ENCODE measurements around the gene BLVRB. TPM values are rescaled to one million over a fixed set of nuclear protein-coding genes. Genes with fewer than 3 reads are reported as not detected.

Gene BLVRB
- total and polyA plus RNA-seq, 9 of the 15 experiments (the other 6 are each of a cell fraction or from before 2014, with no cell fraction given): 81.1 to 749 (median 331) TPM

DNA sequence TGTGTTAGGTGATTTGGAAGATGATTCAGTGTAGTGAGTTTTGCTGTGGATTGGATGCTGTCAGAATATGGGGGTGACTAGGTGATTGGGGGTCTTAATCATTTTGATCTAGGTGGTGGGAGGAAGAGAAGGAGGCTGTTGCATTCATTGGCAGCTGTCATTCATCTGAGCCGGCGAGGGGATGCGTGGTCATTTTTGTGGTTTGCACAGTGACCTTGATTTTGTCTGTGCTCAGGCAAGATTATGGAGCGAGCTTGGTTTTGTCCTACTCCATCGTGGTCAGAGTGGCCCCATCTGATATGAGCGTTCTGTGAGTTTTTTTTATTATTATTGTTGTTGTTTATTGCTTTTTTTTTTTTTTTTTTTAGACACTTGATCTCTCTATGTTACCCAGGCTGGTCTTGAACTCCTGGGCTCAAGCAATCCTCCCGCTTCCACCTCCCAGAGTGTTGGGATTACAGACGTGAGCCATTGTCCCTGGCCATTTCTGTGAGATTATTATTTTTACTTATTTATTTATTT, 43.3 kb upstream of the BLVRB start (continued):
- TF ChIP-seq NCOA2 (IDR thresholded peaks at IDR 0.05; ENCODE audit: partially characterized antibody in 2 of 2) (no peak), ZSCAN29 (IDR thresholded peaks at IDR 0.05) (no peak), MTA2 (IDR thresholded peaks at IDR 0.05; ENCODE audit: low read depth) (no peak), RBM22 (IDR thresholded peaks at IDR 0.05; ENCODE audit: low read depth, low read length, poor library complexity, severe bottlenecking) (no peak), TAL1 (IDR thresholded peaks at IDR 0.05) (peak; percentile 28; the same call in 1 of the 2 replicates), CBX3 (IDR thresholded peaks at IDR 0.05; ENCODE audit: borderline replicate concordance in 1 of 2, low read length in 2 of 2) (no peak), LARP7 (IDR thresholded peaks at IDR 0.05) (no peak), GATA2 (CRISPR knock-in tag; IDR thresholded peaks at IDR 0.05) (peak; percentile 38; the same call in 1 of the 2 replicates), CC2D1A (IDR thresholded peaks at IDR 0.05) (no peak), SP1 (CRISPR knock-in tag; IDR thresholded peaks at IDR 0.05) (no peak), ZNF23 (CRISPR knock-in tag; IDR thresholded peaks at IDR 0.05) (no peak)
- TF ChIP-seq, protein P1, sequence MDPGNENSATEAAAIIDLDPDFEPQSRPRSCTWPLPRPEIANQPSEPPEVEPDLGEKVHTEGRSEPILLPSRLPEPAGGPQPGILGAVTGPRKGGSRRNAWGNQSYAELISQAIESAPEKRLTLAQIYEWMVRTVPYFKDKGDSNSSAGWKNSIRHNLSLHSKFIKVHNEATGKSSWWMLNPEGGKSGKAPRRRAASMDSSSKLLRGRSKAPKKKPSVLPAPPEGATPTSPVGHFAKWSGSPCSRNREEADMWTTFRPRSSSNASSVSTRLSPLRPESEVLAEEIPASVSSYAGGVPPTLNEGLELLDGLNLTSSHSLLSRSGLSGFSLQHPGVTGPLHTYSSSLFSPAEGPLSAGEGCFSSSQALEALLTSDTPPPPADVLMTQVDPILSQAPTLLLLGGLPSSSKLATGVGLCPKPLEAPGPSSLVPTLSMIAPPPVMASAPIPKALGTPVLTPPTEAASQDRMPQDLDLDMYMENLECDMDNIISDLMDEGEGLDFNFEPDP (CRISPR knock-in tag; IDR thresholded peaks at IDR 0.05): no peak
- TF ChIP-seq, protein P2, sequence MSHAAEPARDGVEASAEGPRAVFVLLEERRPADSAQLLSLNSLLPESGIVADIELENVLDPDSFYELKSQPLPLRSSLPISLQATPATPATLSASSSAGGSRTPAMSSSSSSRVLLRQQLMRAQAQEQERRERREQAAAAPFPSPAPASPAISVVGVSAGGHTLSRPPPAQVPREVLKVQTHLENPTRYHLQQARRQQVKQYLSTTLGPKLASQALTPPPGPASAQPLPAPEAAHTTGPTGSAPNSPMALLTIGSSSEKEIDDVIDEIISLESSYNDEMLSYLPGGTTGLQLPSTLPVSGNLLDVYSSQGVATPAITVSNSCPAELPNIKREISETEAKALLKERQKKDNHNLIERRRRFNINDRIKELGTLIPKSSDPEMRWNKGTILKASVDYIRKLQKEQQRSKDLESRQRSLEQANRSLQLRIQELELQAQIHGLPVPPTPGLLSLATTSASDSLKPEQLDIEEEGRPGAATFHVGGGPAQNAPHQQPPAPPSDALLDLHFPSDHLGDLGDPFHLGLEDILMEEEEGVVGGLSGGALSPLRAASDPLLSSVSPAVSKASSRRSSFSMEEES (CRISPR knock-in tag; IDR thresholded peaks at IDR 0.05): no peak
- TF ChIP-seq, protein P3, sequence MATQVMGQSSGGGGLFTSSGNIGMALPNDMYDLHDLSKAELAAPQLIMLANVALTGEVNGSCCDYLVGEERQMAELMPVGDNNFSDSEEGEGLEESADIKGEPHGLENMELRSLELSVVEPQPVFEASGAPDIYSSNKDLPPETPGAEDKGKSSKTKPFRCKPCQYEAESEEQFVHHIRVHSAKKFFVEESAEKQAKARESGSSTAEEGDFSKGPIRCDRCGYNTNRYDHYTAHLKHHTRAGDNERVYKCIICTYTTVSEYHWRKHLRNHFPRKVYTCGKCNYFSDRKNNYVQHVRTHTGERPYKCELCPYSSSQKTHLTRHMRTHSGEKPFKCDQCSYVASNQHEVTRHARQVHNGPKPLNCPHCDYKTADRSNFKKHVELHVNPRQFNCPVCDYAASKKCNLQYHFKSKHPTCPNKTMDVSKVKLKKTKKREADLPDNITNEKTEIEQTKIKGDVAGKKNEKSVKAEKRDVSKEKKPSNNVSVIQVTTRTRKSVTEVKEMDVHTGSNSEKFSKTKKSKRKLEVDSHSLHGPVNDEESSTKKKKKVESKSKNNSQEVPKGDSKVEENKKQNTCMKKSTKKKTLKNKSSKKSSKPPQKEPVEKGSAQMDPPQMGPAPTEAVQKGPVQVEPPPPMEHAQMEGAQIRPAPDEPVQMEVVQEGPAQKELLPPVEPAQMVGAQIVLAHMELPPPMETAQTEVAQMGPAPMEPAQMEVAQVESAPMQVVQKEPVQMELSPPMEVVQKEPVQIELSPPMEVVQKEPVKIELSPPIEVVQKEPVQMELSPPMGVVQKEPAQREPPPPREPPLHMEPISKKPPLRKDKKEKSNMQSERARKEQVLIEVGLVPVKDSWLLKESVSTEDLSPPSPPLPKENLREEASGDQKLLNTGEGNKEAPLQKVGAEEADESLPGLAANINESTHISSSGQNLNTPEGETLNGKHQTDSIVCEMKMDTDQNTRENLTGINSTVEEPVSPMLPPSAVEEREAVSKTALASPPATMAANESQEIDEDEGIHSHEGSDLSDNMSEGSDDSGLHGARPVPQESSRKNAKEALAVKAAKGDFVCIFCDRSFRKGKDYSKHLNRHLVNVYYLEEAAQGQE (IDR thresholded peaks at IDR 0.05; ENCODE audit: borderline replicate concordance): no peak
- TF ChIP-seq, protein P3 (CRISPR knock-in tag; IDR thresholded peaks at IDR 0.05; ENCODE audit: low read depth): no peak

Data from K562 (cell line).